Measurements from ENCODE around the gene GSTK1.

The GSTK1 gene

DNA sequence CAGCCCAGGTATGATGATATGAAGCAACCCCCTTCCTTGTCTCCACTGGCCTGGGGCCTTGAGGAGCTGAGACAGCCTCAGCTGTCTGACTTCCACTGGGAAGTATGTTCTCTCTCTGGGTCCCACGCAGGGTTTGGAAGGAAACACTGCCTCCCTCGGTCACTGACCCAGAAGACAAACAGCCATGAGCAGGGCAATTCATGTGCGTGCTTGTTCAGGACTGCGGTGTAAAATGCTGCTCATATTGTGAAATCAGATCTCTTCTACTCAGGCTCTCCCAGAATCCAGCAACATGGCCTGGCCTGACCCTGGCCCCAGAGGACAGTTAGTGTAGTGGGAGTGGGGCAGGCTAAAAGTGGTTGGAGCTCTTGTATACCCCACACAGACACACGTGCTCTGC is 55.4 kb downstream of the GSTK1 start:
- TF ChIP-seq, protein P1, sequence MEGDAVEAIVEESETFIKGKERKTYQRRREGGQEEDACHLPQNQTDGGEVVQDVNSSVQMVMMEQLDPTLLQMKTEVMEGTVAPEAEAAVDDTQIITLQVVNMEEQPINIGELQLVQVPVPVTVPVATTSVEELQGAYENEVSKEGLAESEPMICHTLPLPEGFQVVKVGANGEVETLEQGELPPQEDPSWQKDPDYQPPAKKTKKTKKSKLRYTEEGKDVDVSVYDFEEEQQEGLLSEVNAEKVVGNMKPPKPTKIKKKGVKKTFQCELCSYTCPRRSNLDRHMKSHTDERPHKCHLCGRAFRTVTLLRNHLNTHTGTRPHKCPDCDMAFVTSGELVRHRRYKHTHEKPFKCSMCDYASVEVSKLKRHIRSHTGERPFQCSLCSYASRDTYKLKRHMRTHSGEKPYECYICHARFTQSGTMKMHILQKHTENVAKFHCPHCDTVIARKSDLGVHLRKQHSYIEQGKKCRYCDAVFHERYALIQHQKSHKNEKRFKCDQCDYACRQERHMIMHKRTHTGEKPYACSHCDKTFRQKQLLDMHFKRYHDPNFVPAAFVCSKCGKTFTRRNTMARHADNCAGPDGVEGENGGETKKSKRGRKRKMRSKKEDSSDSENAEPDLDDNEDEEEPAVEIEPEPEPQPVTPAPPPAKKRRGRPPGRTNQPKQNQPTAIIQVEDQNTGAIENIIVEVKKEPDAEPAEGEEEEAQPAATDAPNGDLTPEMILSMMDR (IDR thresholded peaks at IDR 0.05; ENCODE audit: control extremely low read depth, extremely low read depth, low read depth, missing control alignments) = no peak
- no peak for DNase-seq (ENCODE audit: extremely low spot score)

More for the DNA sequence above, 55.4 kb downstream of the GSTK1 start:
- CTCF ChIA-PET = interaction anchor here (1.1 to 1.2 kb wide), 3 partner anchors 9 to 18 kb away, joined by 3 to 4 read pairs (median 4); no protein-coding TSS in a partner anchor
- POLR2A ChIA-PET = no interaction called here

Measured in GM10248 (cell line).